Prostate gland (tissue), 2 donors: Measurements from ENCODE around the gene SRGAP3. TPM values are rescaled to one million over a fixed set of nuclear protein-coding genes. Genes with fewer than 3 reads are reported as not detected.

Experiments used
- DNase-seq: peaks from one replicate; pipeline ENCODE4 v3.0.0-alpha.2; 2019; ENCODE audit warnings: low spot score
- H3K27ac ChIP-seq, 2 donors: fragments of 200-600 bp; sonication (generic); 2 replicates each; pipeline ENCODE4 v1.5.1; 2017 to 2019
- H3K27me3 ChIP-seq: fragments of 200-600 bp; sonication (generic); replicated peaks from 2 replicates; pipeline ENCODE4 v1.5.1; 2019; ENCODE audit not compliant: insufficient read depth
- H3K36me3 ChIP-seq, 2 donors: fragments of 200-600 bp; sonication (generic); 1 replicate in 1 of 2; 2 replicates in 1 of 2; pipeline versions ENCODE4 v1.5.1 to v1.8.1; 2017 to 2019
- H3K4me1 ChIP-seq: fragments of 200-600 bp; sonication (generic); replicated peaks from 2 replicates; pipeline ENCODE4 v1.5.1; 2019
- H3K4me3 ChIP-seq, 2 donors: fragments of 200-600 bp; sonication (generic); 2 replicates each; pipeline ENCODE4 v1.5.1; 2017 to 2019
- H3K9me3 ChIP-seq: fragments of 200-600 bp; sonication (generic); 2 replicates; pipeline ENCODE4 v1.5.1; 2017
- CTCF ChIP-seq, 4 experiments: fragments of 200-600 bp in 2 of 4; fragments of 450-650 bp in 2 of 4; sonication (generic) in 2 of 4; IDR thresholded peaks; 1 replicate in 3 of 4; 2 replicates in 1 of 4; pipeline ENCODE4 v1.5.1; 2016 to 2019; ENCODE audit warnings: antibody characterized with exemption in 4 of 4, mild to moderate bottlenecking in 2 of 4, moderate library complexity in 2 of 4
- POLR2A ChIP-seq: fragments of 450-650 bp; IDR thresholded peaks from one replicate; pipeline ENCODE4 v1.6.1; 2016; ENCODE audit warnings: antibody characterized with exemption, mild to moderate bottlenecking
- POLR2AphosphoS5 ChIP-seq: sonication (generic); formaldehyde crosslinking; IDR thresholded peaks from one replicate; pipeline ENCODE4 v1.6.1; 2017; ENCODE audit warnings: antibody characterized with exemption
- WGBS: methylation state at CpG from one replicate; pipeline ENCODE4 v1.1.5; 2018; 5-methylcytosine and 5-hydroxymethylcytosine counted together
- intact Hi-C: fragments of 100-400 bp; cut with DNase I; formaldehyde crosslinking; loops from one replicate; pipeline ENCODE4 v1.14.2; 2022
- total RNA-seq, 2 donors: library from RNA; depleted of rRNA; stranded (reverse); fragments of >200 nt; gene quantifications; one replicate each; pipeline ENCODE4 v1.1.0, GENCODE V29; 2016

Gene SRGAP3
- total RNA-seq, 2 donors from 2014 or later, result 23.6 to 50.3 TPM

- Histone ChIP-seq H3K4me1 (no peaks in the 10 kb centered on the region), H3K4me3 (no peak overlapping the region), H3K9me3 (no peaks in the 10 kb centered on the region), H3K27ac (no peak overlapping the region), H3K27me3 (no peaks in the 10 kb centered on the region), H3K36me3 (no peaks in the 10 kb centered on the region)
- no peak for TF ChIP-seq POLR2AphosphoS5
- no peak for TF ChIP-seq POLR2A
- TF ChIP-seq CTCF (IDR thresholded peaks at IDR 0.05), result no peak
- intact Hi-C loops, result no loop called here
- 93% methylated on average over 4 of the region's 4 CpGs for WGBS
- DNase-seq, result no peak
Observed at GRCh38 chr3:9184461-9184835, 65.0 kb downstream of the SRGAP3 start.

GRCh38 chr3:9183811-9184460 lies 65.5 kb downstream of the SRGAP3 start:
- Histone ChIP-seq H3K9me3 (no peaks in the 10 kb centered on the region), H3K4me3 (no peak overlapping the region), H3K36me3 (no peaks in the 10 kb centered on the region), H3K4me1 (no peaks in the 10 kb centered on the region), H3K27ac (no peak overlapping the region), H3K27me3 (no peaks in the 10 kb centered on the region)
- no peak for TF ChIP-seq CTCF (IDR thresholded peaks at IDR 0.05)
- TF ChIP-seq POLR2AphosphoS5, result no peak
- no peak for TF ChIP-seq POLR2A
- intact Hi-C loops, result no loop called here
- 51% methylated on average over 10 of the region's 10 CpGs for WGBS
- no peak for DNase-seq

GRCh38 chr3:9183011-9183410 lies 66.4 kb downstream of the SRGAP3 start:
- no peak overlapping the region for H3K4me3 ChIP-seq
- no peak for DNase-seq
- intact Hi-C loops, result no loop called here
- no peaks in the 10 kb centered on the region for H3K9me3 ChIP-seq
- H3K36me3 ChIP-seq, result no peaks in the 10 kb centered on the region
- H3K27me3 ChIP-seq, result no peaks in the 10 kb centered on the region
- 24% methylated on average over 3 of the region's 3 CpGs for WGBS
- no peaks in the 10 kb centered on the region for H3K4me1 ChIP-seq
- TF ChIP-seq POLR2A (no peak), CTCF (IDR thresholded peaks at IDR 0.05) (no peak), POLR2AphosphoS5 (no peak)
- H3K27ac ChIP-seq, result no peak overlapping the region

GRCh38 chr3:9180764-9181117 lies 68.7 kb downstream of the SRGAP3 start:
- intact Hi-C loops, result no loop called here
- H3K27ac ChIP-seq, result no peak overlapping the region
- H3K27me3 ChIP-seq, result no peaks in the 10 kb centered on the region
- H3K4me3 ChIP-seq, result no peak overlapping the region
- no peaks in the 10 kb centered on the region for H3K4me1 ChIP-seq
- TF ChIP-seq POLR2A (no peak), CTCF (IDR thresholded peaks at IDR 0.05) (no peak), POLR2AphosphoS5 (no peak)
- 89% methylated on average over 6 of the region's 6 CpGs for WGBS
- no peaks in the 10 kb centered on the region for H3K36me3 ChIP-seq
- DNase-seq, result no peak
- no peaks in the 10 kb centered on the region for H3K9me3 ChIP-seq
